H9 (cell line): ENCODE measurements around the gene PDZD8. TPM values are rescaled to one million over a fixed set of nuclear protein-coding genes. Genes with fewer than 3 reads are reported as not detected.

Experiments
- DNase-seq: peaks from one replicate; pipeline ENCODE4 v3.0.0-alpha.2; 2017
- H2AFZ ChIP-seq: one replicate; pipeline ENCODE4 v1.6.1; 2013; ENCODE audit warnings: mild to moderate bottlenecking, low read length, control low read depth, moderate library complexity
- H2AK5ac ChIP-seq: 2 replicates; pipeline ENCODE4 v1.6.1; 2013; ENCODE audit warnings: low read length, control low read depth, mixed read lengths; ENCODE audit not compliant: insufficient read length
- H2BK120ac ChIP-seq: one replicate; pipeline ENCODE4 v1.6.1; 2013; ENCODE audit warnings: low read depth, mild to moderate bottlenecking, low read length, control low read depth, inconsistent platforms; ENCODE audit not compliant: poor library complexity, severe bottlenecking
- H2BK12ac ChIP-seq: 2 replicates; pipeline ENCODE4 v1.6.1; 2013; ENCODE audit warnings: low read length, control low read depth, mixed read lengths, low read depth; ENCODE audit not compliant: insufficient read length
- H2BK15ac ChIP-seq: 2 replicates; pipeline ENCODE4 v1.6.1; 2013; ENCODE audit warnings: low read depth, low read length, control low read depth
- H2BK20ac ChIP-seq: one replicate; pipeline ENCODE4 v1.6.1; 2013; ENCODE audit warnings: low read depth, mild to moderate bottlenecking, low read length, control low read depth, inconsistent platforms; ENCODE audit not compliant: poor library complexity, severe bottlenecking
- H2BK5ac ChIP-seq: 2 replicates; pipeline ENCODE4 v1.6.1; 2013; ENCODE audit warnings: low read length, control low read depth, mixed read lengths; ENCODE audit not compliant: insufficient read length
- H3K14ac ChIP-seq: 2 replicates; pipeline ENCODE4 v1.6.1; 2013; ENCODE audit warnings: low read length, control low read depth; ENCODE audit not compliant: insufficient read depth
- H3K18ac ChIP-seq: 2 replicates; pipeline ENCODE4 v1.6.1; 2013; ENCODE audit warnings: low read depth, mild to moderate bottlenecking, mixed read lengths, low read length, control low read depth; ENCODE audit not compliant: insufficient read length
- H3K23ac ChIP-seq: 2 replicates; pipeline ENCODE4 v1.6.1; 2013; ENCODE audit warnings: low read length, control low read depth, mixed read lengths, low read depth; ENCODE audit not compliant: insufficient read length
- H3K23me2 ChIP-seq: 2 replicates; pipeline ENCODE4 v1.6.1; 2013; ENCODE audit warnings: low read depth, mild to moderate bottlenecking, mixed read lengths, low read length, control low read depth; ENCODE audit not compliant: insufficient read length, poor library complexity, severe bottlenecking
- H3K27ac ChIP-seq: 2 replicates; pipeline ENCODE4 v1.5.1; 2013; ENCODE audit warnings: low read length, control low read depth, mixed read lengths, low read depth; ENCODE audit not compliant: insufficient read length
- H3K27me3 ChIP-seq: 2 replicates; pipeline ENCODE4 v1.6.1; 2013; ENCODE audit warnings: low read length, control low read depth, inconsistent platforms; ENCODE audit not compliant: insufficient read depth
- H3K4ac ChIP-seq: 2 replicates; pipeline ENCODE4 v1.6.1; 2013; ENCODE audit warnings: low read depth, mild to moderate bottlenecking, control low read depth, inconsistent platforms, low read length, moderate library complexity
- H3K4me1 ChIP-seq: 2 replicates; pipeline ENCODE4 v1.6.1; 2013; ENCODE audit warnings: low read length, control low read depth, inconsistent platforms; ENCODE audit not compliant: insufficient read depth
- H3K4me2 ChIP-seq: 2 replicates; pipeline ENCODE4 v1.6.1; 2013; ENCODE audit warnings: low read length, control low read depth, mixed read lengths; ENCODE audit not compliant: insufficient read length, insufficient read depth
- H3K56ac ChIP-seq: 2 replicates; pipeline ENCODE4 v1.6.1; 2013; ENCODE audit warnings: low read depth, mild to moderate bottlenecking, mixed read lengths, low read length, control low read depth; ENCODE audit not compliant: insufficient read length
- H3K79me1 ChIP-seq: 2 replicates; pipeline ENCODE4 v1.6.1; 2013; ENCODE audit warnings: low read depth, mild to moderate bottlenecking, moderate library complexity, low read length, control low read depth, inconsistent platforms; ENCODE audit not compliant: insufficient read depth, poor library complexity, severe bottlenecking
- H3K79me2 ChIP-seq: 2 replicates; pipeline ENCODE4 v1.6.1; 2013; ENCODE audit warnings: low read length, control low read depth, inconsistent platforms; ENCODE audit not compliant: insufficient read depth
- H3K9ac ChIP-seq: 2 replicates; pipeline ENCODE4 v1.6.1; 2013; ENCODE audit warnings: low read length, control low read depth, mixed read lengths; ENCODE audit not compliant: insufficient read length; ENCODE audit errors: extremely low read depth
- H3K9me3 ChIP-seq: one replicate; pipeline ENCODE4 v1.6.1; 2013; ENCODE audit warnings: low read depth, low read length, inconsistent platforms; ENCODE audit not compliant: control insufficient read depth
- H3T11ph ChIP-seq: one replicate; pipeline ENCODE4 v1.6.1; 2013; ENCODE audit warnings: mild to moderate bottlenecking, low read length, control low read depth, inconsistent platforms
- H4K20me1 ChIP-seq: one replicate; pipeline ENCODE4 v1.6.1; 2013; ENCODE audit not compliant: control insufficient read depth, insufficient read length, insufficient read depth
- H4K5ac ChIP-seq: 2 replicates; pipeline ENCODE4 v1.6.1; 2013; ENCODE audit warnings: low read depth, mild to moderate bottlenecking, mixed read lengths, low read length, control low read depth; ENCODE audit not compliant: insufficient read length
- H4K8ac ChIP-seq: replicated peaks from 2 replicates; pipeline ENCODE4 v1.6.1; 2013; ENCODE audit warnings: low read length, control low read depth, mixed read lengths, low read depth; ENCODE audit not compliant: insufficient read length
- H4K91ac ChIP-seq: 2 replicates; pipeline ENCODE4 v1.6.1; 2013; ENCODE audit warnings: low read depth, mild to moderate bottlenecking, moderate library complexity, mixed read lengths, low read length, control low read depth; ENCODE audit not compliant: insufficient read length
- H3K27ac Mint-ChIP-seq, 3 experiments: 2 replicates in 2 of 3; 3 replicates in 1 of 3; pipeline ENCODE4 v1.8.0; 2020 to 2021; ENCODE audit warnings: mixed read lengths in 3 of 3, mild to moderate bottlenecking in 1 of 3, moderate library complexity in 1 of 3
- H3K27me3 Mint-ChIP-seq: 2 replicates; pipeline ENCODE4 v1.8.0; 2021; ENCODE audit warnings: low read depth, mild to moderate bottlenecking, moderate library complexity, mixed read lengths
- H3K36me3 Mint-ChIP-seq, 3 experiments: 2 replicates in 2 of 3; 3 replicates in 1 of 3; pipeline ENCODE4 v1.8.0; 2020 to 2021; ENCODE audit warnings: low read depth in 3 of 3, mixed read lengths in 3 of 3; ENCODE audit not compliant: insufficient read depth in 1 of 3
- H3K4me1 Mint-ChIP-seq, 2 experiments: 2 replicates each; pipeline ENCODE4 v1.8.0; 2020; ENCODE audit warnings: mixed read lengths in 2 of 2
- H3K4me3 Mint-ChIP-seq, 2 experiments: 2 replicates in 1 of 2; 3 replicates in 1 of 2; pipeline ENCODE4 v1.8.0; 2020 to 2021; ENCODE audit warnings: mild to moderate bottlenecking in 2 of 2, mixed read lengths in 2 of 2, moderate library complexity in 1 of 2
- H3K9me3 Mint-ChIP-seq, 2 experiments: 2 replicates in 1 of 2; 3 replicates in 1 of 2; pipeline ENCODE4 v1.8.0; 2020; ENCODE audit warnings: mild to moderate bottlenecking in 2 of 2, mixed read lengths in 2 of 2, moderate library complexity in 1 of 2
- CTCF ChIP-seq: fragments of 200-600 bp; sonication (generic); conservative IDR thresholded peaks from 3 replicates; pipeline ENCODE4 v1.8.0; 2021; ENCODE audit warnings: antibody characterized with exemption, mild to moderate bottlenecking
- WGBS: extraction: QIAGEN DNeasy Blood & Tissue Kit; methylation state at CpG from one replicate; pipeline ENCODE4 v1.1.7; 2013; ENCODE audit warnings: missing lambda C conversion rate, low lambda C conversion rate, mixed read lengths; ENCODE audit not compliant: insufficient read length; ENCODE audit errors: extremely low coverage; 5-methylcytosine and 5-hydroxymethylcytosine counted together
- total RNA-seq: library from RNA; stranded (reverse); gene quantifications from 2 replicates; pipeline ENCODE4 v1.2.1, GENCODE V29; 2021

Gene PDZD8
- total RNA-seq, 1 experiment from 2014 or later, result 38.2 TPM

GRCh38 chr10:117248750-117249465, 126.3 kb downstream of the PDZD8 start:
- WGBS, result no CpG with 5 or more reads among the region's 10 CpGs
- H3K27me3 Mint-ChIP-seq, result peaks cover 28% of the 10 kb centered on the region
- H3K4me1 ChIP-seq, result no peaks in the 10 kb centered on the region
- no peak for DNase-seq
- no peak overlapping the region for H4K91ac ChIP-seq
- no peak overlapping the region for H2AFZ ChIP-seq
- H2BK5ac ChIP-seq, result no peak overlapping the region
- no peak overlapping the region for H3K27ac ChIP-seq
- no peak overlapping the region for H3K9ac ChIP-seq
- H3K18ac ChIP-seq, result no peak overlapping the region
- H2BK20ac ChIP-seq, result no peak overlapping the region
- H3K14ac ChIP-seq, result no peak overlapping the region
- H3T11ph ChIP-seq, result no peak overlapping the region
- H3K4me2 ChIP-seq, result no peak overlapping the region
- no peaks in the 10 kb centered on the region; a peak in 1 of 7 replicates for H3K36me3 Mint-ChIP-seq
- no peak overlapping the region for H4K8ac ChIP-seq
- no peak overlapping the region for H2BK15ac ChIP-seq
- H3K4me1 Mint-ChIP-seq, result peaks cover 10 to 19% of the 10 kb centered on the region in 2 experiments
- H2BK120ac ChIP-seq, result no peak overlapping the region
- no peak overlapping the region for H3K4me3 Mint-ChIP-seq
- no peaks in the 10 kb centered on the region for H3K9me3 Mint-ChIP-seq
- no peak overlapping the region for H2BK12ac ChIP-seq
- no peaks in the 10 kb centered on the region for H3K23me2 ChIP-seq
- no peaks in the 10 kb centered on the region for H3K79me1 ChIP-seq
- no peaks in the 10 kb centered on the region for H3K27me3 ChIP-seq
- no peak overlapping the region for H3K4ac ChIP-seq
- TF ChIP-seq CTCF, result no peak
- H3K9me3 ChIP-seq, result no peaks in the 10 kb centered on the region
- H4K5ac ChIP-seq, result no peak overlapping the region
- no peak overlapping the region for H3K23ac ChIP-seq
- no peak overlapping the region for H3K56ac ChIP-seq
- H3K79me2 ChIP-seq, result no peaks in the 10 kb centered on the region
- no peak overlapping the region for H3K27ac Mint-ChIP-seq
- no peak overlapping the region for H2AK5ac ChIP-seq
- H4K20me1 ChIP-seq, result no peaks in the 10 kb centered on the region
